MM.1S (cell line): ENCODE measurements around the gene SLAMF8.

ENCODE experiments used
- DNase-seq: peaks from one replicate; pipeline ENCODE4 v3.0.0-alpha.2; 2015
- H2AFZ ChIP-seq: fragments of 300-600 bp; sonication (generic); 2 replicates; pipeline ENCODE4 v1.6.0; 2016; ENCODE audit warnings: antibody characterized with exemption, low read length
- H3F3A ChIP-seq: fragments of 300-600 bp; sonication (generic); 2 replicates; pipeline ENCODE4 v1.6.1; 2016; ENCODE audit warnings: mild to moderate bottlenecking, antibody characterized with exemption, low read length, moderate library complexity, mixed read lengths; ENCODE audit not compliant: insufficient read depth
- H3K27ac ChIP-seq: fragments of 300-600 bp; sonication (generic); 2 replicates; pipeline ENCODE4 v1.5.1; 2016; ENCODE audit warnings: mild to moderate bottlenecking, low read length
- H3K27me3 ChIP-seq: fragments of 300-600 bp; sonication (generic); replicated peaks from 2 replicates; pipeline ENCODE4 v1.6.0; 2016; ENCODE audit warnings: low read length; ENCODE audit not compliant: insufficient read depth
- H3K36me3 ChIP-seq: fragments of 300-600 bp; sonication (generic); replicated peaks from 2 replicates; pipeline ENCODE4 v1.6.1; 2016; ENCODE audit warnings: mild to moderate bottlenecking, low read length, mixed read lengths; ENCODE audit not compliant: insufficient read depth
- H3K4me1 ChIP-seq: fragments of 300-600 bp; sonication (generic); 2 replicates; pipeline ENCODE4 v1.6.1; 2016; ENCODE audit warnings: low read length, mixed read lengths
- H3K4me2 ChIP-seq: fragments of 300-600 bp; sonication (generic); 2 replicates; pipeline ENCODE4 v1.6.0; 2016; ENCODE audit warnings: low read depth, low read length
- H3K4me3 ChIP-seq: fragments of 300-600 bp; sonication (generic); 2 replicates; pipeline ENCODE4 v1.5.1; 2016; ENCODE audit warnings: low read length, mixed read lengths
- H3K79me2 ChIP-seq: fragments of 300-600 bp; sonication (generic); 2 replicates; pipeline ENCODE4 v1.6.1; 2016; ENCODE audit warnings: mixed run types, low read length, mixed read lengths
- H3K9ac ChIP-seq: fragments of 300-600 bp; sonication (generic); 2 replicates; pipeline ENCODE4 v1.6.1; 2016; ENCODE audit warnings: low read length, mixed read lengths
- H3K9me2 ChIP-seq: fragments of 300-600 bp; sonication (generic); replicated peaks from 2 replicates; pipeline ENCODE4 v1.6.1; 2016; ENCODE audit warnings: mild to moderate bottlenecking, low read length, mixed read lengths; ENCODE audit not compliant: insufficient read depth
- H3K9me3 ChIP-seq: fragments of 300-600 bp; sonication (generic); replicated peaks from 2 replicates; pipeline ENCODE4 v1.6.1; 2016; ENCODE audit warnings: mild to moderate bottlenecking, low read length, mixed read lengths; ENCODE audit not compliant: insufficient read depth
- H4K20me1 ChIP-seq: fragments of 300-600 bp; sonication (generic); 2 replicates; pipeline ENCODE4 v1.6.1; 2016; ENCODE audit warnings: mild to moderate bottlenecking, low read length, moderate library complexity, mixed read lengths; ENCODE audit not compliant: insufficient read depth
- CTCF ChIP-seq: fragments of 300-600 bp; sonication (generic); IDR thresholded peaks from 2 replicates; pipeline ENCODE4 v1.5.1; 2016; ENCODE audit warnings: antibody characterized with exemption, low read length, mixed read lengths
- EZH2 ChIP-seq: fragments of 300-600 bp; sonication (generic); optimal IDR thresholded peaks from 2 replicates; pipeline ENCODE3; 2017; ENCODE audit warnings: low read depth, mild to moderate bottlenecking, antibody characterized with exemption, low read length, mixed read lengths
- EZH2phosphoT487 ChIP-seq: fragments of 300-600 bp; sonication (generic); IDR thresholded peaks from 2 replicates; pipeline ENCODE4 v1.6.1; 2018; ENCODE audit warnings: antibody characterized with exemption, low read length

SLAMF8 gene

GRCh38 chr1:159831412-159832141 is 4.9 kb downstream of the SLAMF8 start:
- H3F3A ChIP-seq, result no peaks in the 10 kb centered on the region
- no peak overlapping the region for H2AFZ ChIP-seq
- H3K9me3 ChIP-seq, result no peaks in the 10 kb centered on the region
- no peaks in the 10 kb centered on the region for H4K20me1 ChIP-seq
- DNase-seq, result no peak
- no peak for TF ChIP-seq EZH2phosphoT487
- TF ChIP-seq CTCF, result no peak
- no peak for TF ChIP-seq EZH2
- no peak overlapping the region for H3K27ac ChIP-seq
- no peak overlapping the region for H3K4me3 ChIP-seq
- H3K36me3 ChIP-seq, result no peaks in the 10 kb centered on the region
- no peaks in the 10 kb centered on the region for H3K79me2 ChIP-seq
- no peak overlapping the region for H3K4me2 ChIP-seq
- no peak overlapping the region for H3K9ac ChIP-seq
- no peaks in the 10 kb centered on the region for H3K9me2 ChIP-seq
- H3K4me1 ChIP-seq, result peaks cover 7% of the 10 kb centered on the region
- H3K27me3 ChIP-seq, result no peaks in the 10 kb centered on the region

- TF ChIP-seq CTCF (no peak), EZH2 (no peak), EZH2phosphoT487 (no peak)
- H4K20me1 ChIP-seq, result no peaks in the 10 kb centered on the region
- H3K4me3 ChIP-seq, result no peak overlapping the region
- no peaks in the 10 kb centered on the region for H3K36me3 ChIP-seq
- DNase-seq, result no peak
- H3K27ac ChIP-seq, result no peak overlapping the region
- no peak overlapping the region for H3K9ac ChIP-seq
- H3K79me2 ChIP-seq, result no peaks in the 10 kb centered on the region
- H3K4me2 ChIP-seq, result no peak overlapping the region
- no peaks in the 10 kb centered on the region for H3K9me3 ChIP-seq
- H3F3A ChIP-seq, result no peaks in the 10 kb centered on the region
- no peaks in the 10 kb centered on the region for H3K9me2 ChIP-seq
- H3K27me3 ChIP-seq, result no peaks in the 10 kb centered on the region
- H3K4me1 ChIP-seq, result peaks cover 4% of the 10 kb centered on the region
- no peak overlapping the region for H2AFZ ChIP-seq
Observed at GRCh38 chr1:159832309-159832708, 5.6 kb downstream of the SLAMF8 start.

- H3K36me3 ChIP-seq, result no peaks in the 10 kb centered on the region
- no peaks in the 10 kb centered on the region for H3K79me2 ChIP-seq
- TF ChIP-seq EZH2 (no peak), CTCF (no peak), EZH2phosphoT487 (no peak)
- no peak overlapping the region for H3K4me3 ChIP-seq
- no peak overlapping the region for H3K4me2 ChIP-seq
- no peak for DNase-seq
- H3F3A ChIP-seq, result no peaks in the 10 kb centered on the region
- no peaks in the 10 kb centered on the region for H3K9me2 ChIP-seq
- H3K27ac ChIP-seq, result no peak overlapping the region
- H3K27me3 ChIP-seq, result no peaks in the 10 kb centered on the region
- H2AFZ ChIP-seq, result no peak overlapping the region
- H3K4me1 ChIP-seq, result no peaks in the 10 kb centered on the region
- no peaks in the 10 kb centered on the region for H4K20me1 ChIP-seq
- H3K9me3 ChIP-seq, result no peaks in the 10 kb centered on the region
- no peak overlapping the region for H3K9ac ChIP-seq
Observed at GRCh38 chr1:159835356-159835755, 8.7 kb downstream of the SLAMF8 start.
